ENCODE results near the gene NHS. TPM values are rescaled to one million over a fixed set of nuclear protein-coding genes. Genes with fewer than 3 reads are reported as not detected.

The NHS gene
- polyA plus RNA-seq, 1 donor (not counting 4 experiments of a cell fraction or from before 2014, with no cell fraction given), result 5.4 TPM

- Histone ChIP-seq H3K9me1 (ENCODE audit: control insufficient read depth, extremely low read depth, insufficient read depth, low read length) (no peaks in the 10 kb centered on the region), H3K79me2 (ENCODE audit: control insufficient read depth, insufficient read depth, low read length) (peaks cover 5% of the 10 kb centered on the region), H3K9me3 (ENCODE audit: control insufficient read depth, low read depth, low read length) (no peaks in the 10 kb centered on the region), H3K4me3 (ENCODE audit: control insufficient read depth in 2 of 3, extremely low read depth in 1 of 3, insufficient read depth in 2 of 3, low read depth in 1 of 3, low read length in 3 of 3) (no peak overlapping the region), H3K4me2 (ENCODE audit: control insufficient read depth, extremely low read depth, insufficient read depth, low read depth, low read length) (no peak overlapping the region), H3K36me3 (ENCODE audit: control insufficient read depth in 2 of 2, extremely low read depth in 1 of 2, insufficient read depth in 2 of 2, low read length in 2 of 2) (no peaks in the 10 kb centered on the region), H3K9ac (ENCODE audit: control insufficient read depth, extremely low read depth, insufficient read depth, low read length) (no peak overlapping the region), H3K4me1 (ENCODE audit: control insufficient read depth, extremely low read depth, insufficient read depth, low read length) (no peaks in the 10 kb centered on the region), H3K27me3 (ENCODE audit: control insufficient read depth, extremely low read depth, insufficient read depth, low read length) (peaks cover 3% of the 10 kb centered on the region), H3K27ac (ENCODE audit: control insufficient read depth, insufficient read depth, low read length) (no peak overlapping the region), H2AFZ (ENCODE audit: control insufficient read depth, low read length) (no peak overlapping the region), H4K20me1 (ENCODE audit: control insufficient read depth, extremely low read depth, insufficient read depth, low read length) (no peaks in the 10 kb centered on the region)
- dilution Hi-C loops (cut with MboI; ENCODE audit: extremely low pct_ligation_motif_present, low sequenced_read_pairs), result no loop called here
- TF ChIP-seq EZH2 (IDR thresholded peaks at IDR 0.05; ENCODE audit: low read length) (no peak), CTCF (optimal IDR thresholded peaks at IDR 0.05 in 1 of 3, IDR thresholded peaks at IDR 0.05 in 1 of 3, conservative IDR thresholded peaks at IDR 0.05 in 1 of 3; ENCODE audit: extremely low read depth in 1 of 3, insufficient read depth in 2 of 3, low read length in 3 of 3) (no peak)
- no peak for FAIRE-seq
- DNase-seq (ENCODE audit: low read depth, low spot score), result no peak
Observed at GRCh38 chrX:17484592-17484991, 109.6 kb downstream of the NHS start.

- H3K36me3 ChIP-seq (ENCODE audit: control insufficient read depth in 2 of 2, extremely low read depth in 1 of 2, insufficient read depth in 2 of 2, low read length in 2 of 2), result no peaks in the 10 kb centered on the region
- no peak for FAIRE-seq
- dilution Hi-C loops (cut with MboI; ENCODE audit: extremely low pct_ligation_motif_present, low sequenced_read_pairs), result no loop called here
Observed at GRCh38 chrX:17485391-17485790, 110.4 kb downstream of the NHS start.

More at GRCh38 chrX:17485391-17485790, 110.4 kb downstream of the NHS start:
- Histone ChIP-seq H3K9me3 (ENCODE audit: control insufficient read depth, low read depth, low read length) (no peaks in the 10 kb centered on the region), H3K4me1 (ENCODE audit: control insufficient read depth, extremely low read depth, insufficient read depth, low read length) (no peaks in the 10 kb centered on the region), H3K4me3 (ENCODE audit: control insufficient read depth in 2 of 3, extremely low read depth in 1 of 3, insufficient read depth in 2 of 3, low read depth in 1 of 3, low read length in 3 of 3) (no peak overlapping the region), H3K27ac (ENCODE audit: control insufficient read depth, insufficient read depth, low read length) (no peak overlapping the region), H2AFZ (ENCODE audit: control insufficient read depth, low read length) (no peak overlapping the region), H3K27me3 (ENCODE audit: control insufficient read depth, extremely low read depth, insufficient read depth, low read length) (peaks cover 3% of the 10 kb centered on the region), H3K9me1 (ENCODE audit: control insufficient read depth, extremely low read depth, insufficient read depth, low read length) (no peaks in the 10 kb centered on the region), H4K20me1 (ENCODE audit: control insufficient read depth, extremely low read depth, insufficient read depth, low read length) (no peaks in the 10 kb centered on the region), H3K4me2 (ENCODE audit: control insufficient read depth, extremely low read depth, insufficient read depth, low read depth, low read length) (no peak overlapping the region), H3K9ac (ENCODE audit: control insufficient read depth, extremely low read depth, insufficient read depth, low read length) (no peak overlapping the region), H3K79me2 (ENCODE audit: control insufficient read depth, insufficient read depth, low read length) (peaks cover 5% of the 10 kb centered on the region)
- no peak for DNase-seq (ENCODE audit: low read depth, low spot score)
- TF ChIP-seq EZH2 (IDR thresholded peaks at IDR 0.05; ENCODE audit: low read length) (no peak), CTCF (optimal IDR thresholded peaks at IDR 0.05 in 1 of 3, IDR thresholded peaks at IDR 0.05 in 1 of 3, conservative IDR thresholded peaks at IDR 0.05 in 1 of 3; ENCODE audit: extremely low read depth in 1 of 3, insufficient read depth in 2 of 3, low read length in 3 of 3) (no peak)
